ENCODE data around the gene PCSK4.
A peak's percentile ranks its signal among the peaks of the same experiment; 100 is the strongest.

Gene PCSK4

GRCh38 chr19:1471010-1471514 is 19.1 kb downstream of the PCSK4 start:
- DNase-seq (ENCODE audit: low spot score) = peak; percentile 70

- peak; percentile 57 for DNase-seq (ENCODE audit: low spot score)
Observed at GRCh38 chr19:1470305-1471009, 19.7 kb downstream of the PCSK4 start.

GRCh38 chr19:1470055-1470304 is 20.2 kb downstream of the PCSK4 start:
- no peak for DNase-seq (ENCODE audit: low spot score)

GRCh38 chr19:1469255-1470054 is 20.7 kb downstream of the PCSK4 start:
- no peak for DNase-seq (ENCODE audit: low spot score)

- no peak for DNase-seq (ENCODE audit: low spot score)
Observed at GRCh38 chr19:1468821-1469254, 21.3 kb downstream of the PCSK4 start.

- no peak for DNase-seq (ENCODE audit: low spot score)
Observed at GRCh38 chr19:1468274-1468820, 21.8 kb downstream of the PCSK4 start.

- DNase-seq (ENCODE audit: low spot score) = no peak
Observed at GRCh38 chr19:1467490-1468273, 22.5 kb downstream of the PCSK4 start.

GRCh38 chr19:1467215-1467489 is 23.0 kb downstream of the PCSK4 start:
- DNase-seq (ENCODE audit: low spot score) = no peak

- DNase-seq (ENCODE audit: low spot score) = no peak
Observed at GRCh38 chr19:1466461-1467214, 23.5 kb downstream of the PCSK4 start.

- DNase-seq (ENCODE audit: low spot score) = no peak
Observed at GRCh38 chr19:1466018-1466460, 24.1 kb downstream of the PCSK4 start.

- no peak for DNase-seq (ENCODE audit: low spot score)
Observed at GRCh38 chr19:1465191-1466016, 24.7 kb downstream of the PCSK4 start.

- no peak for DNase-seq (ENCODE audit: low spot score)
Observed at GRCh38 chr19:1461862-1462261, 28.3 kb downstream of the PCSK4 start.

- no peak for DNase-seq (ENCODE audit: low spot score)
Observed at GRCh38 chr19:1460033-1460995, 29.8 kb downstream of the PCSK4 start.

GRCh38 chr19:1459479-1459878 is 30.7 kb downstream of the PCSK4 start:
- no peak for DNase-seq (ENCODE audit: low spot score)

GRCh38 chr19:1457892-1458291 is 32.3 kb downstream of the PCSK4 start:
- no peak for DNase-seq (ENCODE audit: low spot score)

- no peak for DNase-seq (ENCODE audit: low spot score)
Observed at GRCh38 chr19:1457031-1457739, 33.0 kb downstream of the PCSK4 start.

- DNase-seq (ENCODE audit: low spot score) = no peak
Observed at GRCh38 chr19:1456121-1456900, 33.8 kb downstream of the PCSK4 start.
